Gastroesophageal sphincter (tissue), 3 donors: ENCODE results near the gene PRKN.

Source experiments
- POLR2A ChIP-seq, 2 donors: fragments of 450-650 bp; IDR thresholded peaks; one replicate each; pipeline ENCODE4 v1.6.1; 2017; ENCODE audit warnings: antibody characterized with exemption in 2 of 2, mild to moderate bottlenecking in 2 of 2, moderate library complexity in 1 of 2
- TF ChIP-seq, protein P1 (sequence below), 4 experiments: fragments of 200-600 bp in 2 of 4; fragments of 450-650 bp in 2 of 4; sonication (generic) in 1 of 4; IDR thresholded peaks; one replicate each; pipeline ENCODE4 v1.5.1; 2017 to 2019; ENCODE audit warnings: antibody characterized with exemption in 4 of 4, mild to moderate bottlenecking in 2 of 4, moderate library complexity in 2 of 4

- TF ChIP-seq, protein P1, sequence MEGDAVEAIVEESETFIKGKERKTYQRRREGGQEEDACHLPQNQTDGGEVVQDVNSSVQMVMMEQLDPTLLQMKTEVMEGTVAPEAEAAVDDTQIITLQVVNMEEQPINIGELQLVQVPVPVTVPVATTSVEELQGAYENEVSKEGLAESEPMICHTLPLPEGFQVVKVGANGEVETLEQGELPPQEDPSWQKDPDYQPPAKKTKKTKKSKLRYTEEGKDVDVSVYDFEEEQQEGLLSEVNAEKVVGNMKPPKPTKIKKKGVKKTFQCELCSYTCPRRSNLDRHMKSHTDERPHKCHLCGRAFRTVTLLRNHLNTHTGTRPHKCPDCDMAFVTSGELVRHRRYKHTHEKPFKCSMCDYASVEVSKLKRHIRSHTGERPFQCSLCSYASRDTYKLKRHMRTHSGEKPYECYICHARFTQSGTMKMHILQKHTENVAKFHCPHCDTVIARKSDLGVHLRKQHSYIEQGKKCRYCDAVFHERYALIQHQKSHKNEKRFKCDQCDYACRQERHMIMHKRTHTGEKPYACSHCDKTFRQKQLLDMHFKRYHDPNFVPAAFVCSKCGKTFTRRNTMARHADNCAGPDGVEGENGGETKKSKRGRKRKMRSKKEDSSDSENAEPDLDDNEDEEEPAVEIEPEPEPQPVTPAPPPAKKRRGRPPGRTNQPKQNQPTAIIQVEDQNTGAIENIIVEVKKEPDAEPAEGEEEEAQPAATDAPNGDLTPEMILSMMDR (IDR thresholded peaks at IDR 0.05) = no peak
- no peak for TF ChIP-seq POLR2A (IDR thresholded peaks at IDR 0.05)
These were observed 44.9 kb upstream of the PRKN start for GRCh38 chr6:162772466-162772865.
